GM23338 (cell line): Measurements from ENCODE around the gene MEAK7. TPM values are rescaled to one million over a fixed set of nuclear protein-coding genes. Genes with fewer than 3 reads are reported as not detected.

Experiments
- ATAC-seq: fragments of 200-7000 bp; cut with Tn5 transposase; 3 replicates; pipeline ENCODE4 v1.9.1; 2020
- DNase-seq: peaks from one replicate; pipeline ENCODE4 v3.0.0-alpha.2; 2015; ENCODE audit warnings: low spot score
- H2AFZ ChIP-seq: fragments of 200-600 bp; sonication (generic); 2 replicates; pipeline ENCODE4 v1.8.0; 2016; ENCODE audit warnings: antibody characterized with exemption, mild to moderate bottlenecking, moderate library complexity
- H3F3A ChIP-seq: fragments of 200-600 bp; sonication (generic); replicated peaks from 2 replicates; pipeline ENCODE4 v1.8.0; 2017; ENCODE audit warnings: antibody characterized with exemption, mixed run types, low read depth
- H3K27ac ChIP-seq: fragments of 200-600 bp; sonication (generic); 2 replicates; pipeline ENCODE4 v1.6.1; 2016; ENCODE audit warnings: low read depth
- H3K27me3 ChIP-seq: fragments of 200-600 bp; sonication (generic); 2 replicates; pipeline ENCODE4 v1.8.0; 2016; ENCODE audit warnings: mild to moderate bottlenecking, mixed run types, moderate library complexity; ENCODE audit not compliant: insufficient read depth
- H3K36me3 ChIP-seq: fragments of 200-600 bp; sonication (generic); 2 replicates; pipeline ENCODE4 v1.8.0; 2016; ENCODE audit warnings: mild to moderate bottlenecking; ENCODE audit not compliant: insufficient read depth
- H3K4me1 ChIP-seq: fragments of 200-600 bp; sonication (generic); 2 replicates; pipeline ENCODE4 v1.8.0; 2016; ENCODE audit warnings: mild to moderate bottlenecking, moderate library complexity; ENCODE audit not compliant: insufficient read depth
- H3K4me2 ChIP-seq: fragments of 200-600 bp; sonication (generic); 2 replicates; pipeline ENCODE4 v1.7.1; 2017; ENCODE audit warnings: mixed run types
- H3K4me3 ChIP-seq: fragments of 200-600 bp; sonication (generic); 2 replicates; pipeline ENCODE4 v1.6.1; 2016; ENCODE audit warnings: mixed run types
- H3K79me2 ChIP-seq: fragments of 200-600 bp; sonication (generic); replicated peaks from 2 replicates; pipeline ENCODE4 v1.8.0; 2017; ENCODE audit warnings: mild to moderate bottlenecking; ENCODE audit not compliant: insufficient read depth
- H3K9me2 ChIP-seq: fragments of 200-600 bp; sonication (generic); 2 replicates; pipeline ENCODE4 v1.8.0; 2017; ENCODE audit not compliant: insufficient read depth
- H4K20me1 ChIP-seq: fragments of 200-600 bp; sonication (generic); replicated peaks from 2 replicates; pipeline ENCODE4 v1.8.0; 2017; ENCODE audit warnings: mild to moderate bottlenecking; ENCODE audit not compliant: insufficient read depth
- H3K27ac Mint-ChIP-seq: 2 replicates; pipeline ENCODE4 v1.8.0; 2020; ENCODE audit warnings: inconsistent platforms, mild to moderate bottlenecking, moderate library complexity, mixed read lengths
- H3K27me3 Mint-ChIP-seq: 3 replicates; pipeline ENCODE4 v1.8.0; 2022; ENCODE audit warnings: low read depth, mild to moderate bottlenecking, moderate library complexity, mixed read lengths, inconsistent platforms; ENCODE audit not compliant: insufficient read depth, poor library complexity
- H3K36me3 Mint-ChIP-seq: 3 replicates; pipeline ENCODE4 v1.8.0; 2021; ENCODE audit warnings: low read depth, mild to moderate bottlenecking, inconsistent platforms, moderate library complexity, mixed read lengths
- H3K4me1 Mint-ChIP-seq: 3 replicates; pipeline ENCODE4 v1.8.0; 2020; ENCODE audit warnings: mild to moderate bottlenecking, inconsistent platforms, mixed read lengths
- H3K4me3 Mint-ChIP-seq: 3 replicates; pipeline ENCODE4 v1.8.0; 2021; ENCODE audit warnings: moderate library complexity, mild to moderate bottlenecking, inconsistent platforms, mixed read lengths
- H3K9me3 Mint-ChIP-seq: 3 replicates; pipeline ENCODE4 v1.8.0; 2020; ENCODE audit warnings: moderate library complexity, mild to moderate bottlenecking, inconsistent platforms, mixed read lengths
- CREB1 ChIP-seq: fragments of 250-450 bp; sonication (Bioruptor Pico); IDR thresholded peaks from 2 replicates; pipeline ENCODE4 v1.5.0; 2020; ENCODE audit warnings: low read depth, mild to moderate bottlenecking, moderate library complexity
- CTCF ChIP-seq, 2 experiments: fragments of 200-600 bp in 1 of 2; sonication (generic) in 1 of 2; conservative IDR thresholded peaks; 2 replicates each; pipeline versions ENCODE4 v1.5.1 to v1.6.1; 2016 to 2017; ENCODE audit warnings: antibody characterized with exemption in 2 of 2, low read depth in 2 of 2, mild to moderate bottlenecking in 2 of 2, moderate library complexity in 1 of 2
- EZH2 ChIP-seq: fragments of 200-600 bp; sonication (generic); IDR thresholded peaks from one replicate; pipeline ENCODE4 v1.8.0; 2017; ENCODE audit warnings: antibody characterized with exemption, mild to moderate bottlenecking, low read depth; ENCODE audit not compliant: unreplicated experiment
- JUNB ChIP-seq: IDR thresholded peaks from one replicate; pipeline ENCODE4 v1.6.1; 2016; ENCODE audit warnings: antibody characterized with exemption; ENCODE audit not compliant: unreplicated experiment
- NANOG ChIP-seq: IDR thresholded peaks from 2 replicates; pipeline ENCODE4 v1.6.1; 2016; ENCODE audit warnings: antibody characterized with exemption, borderline replicate concordance
- ZNF114 ChIP-seq: fragments of 250-450 bp; sonication (Bioruptor Pico); IDR thresholded peaks from 2 replicates; pipeline ENCODE4 v1.5.0; 2020; ENCODE audit warnings: mild to moderate bottlenecking, moderate library complexity
- ZNF331 ChIP-seq: fragments of 250-450 bp; sonication (Bioruptor Pico); IDR thresholded peaks from 2 replicates; pipeline ENCODE4 v1.5.0; 2020; ENCODE audit warnings: low read depth, mild to moderate bottlenecking, moderate library complexity
- ZNF462 ChIP-seq: fragments of 250-450 bp; sonication (Bioruptor Pico); IDR thresholded peaks from 2 replicates; pipeline ENCODE4 v1.5.0; 2020; ENCODE audit warnings: mild to moderate bottlenecking, moderate library complexity
- polyA plus RNA-seq: library from polyadenylated mRNA; unstranded; fragments of >200 nt; fragmentation: Nextera tagmentation; extraction: Ambion mirVana; gene quantifications from 2 replicates; pipeline ENCODE4 v1.2.1, GENCODE V29; 2016
- total RNA-seq: library from RNA; depleted of rRNA; stranded (reverse); fragments of >200 nt; shearing (Covaris generic); gene quantifications from 2 replicates; pipeline ENCODE4 v1.2.3, GENCODE V29; 2014

MEAK7 gene
- total and polyA plus RNA-seq, 2 experiments from 2014 or later = 7.5 to 17.2 TPM

GRCh38 chr16:84484579-84485254 is 19.7 kb downstream of the MEAK7 start:
- Mint-ChIP-seq H3K4me1 (no peaks in the 10 kb centered on the region), H3K27me3 (peaks cover 7% of the 10 kb centered on the region), H3K36me3 (peaks cover 14% of the 10 kb centered on the region; the same call in 2 of the 3 replicates), H3K4me3 (no peak overlapping the region), H3K27ac (no peak overlapping the region), H3K9me3 (no peaks in the 10 kb centered on the region)
- Histone ChIP-seq H3K4me3 (no peak overlapping the region), H3F3A (no peaks in the 10 kb centered on the region), H3K27me3 (no peaks in the 10 kb centered on the region), H3K36me3 (no peaks in the 10 kb centered on the region), H3K4me2 (no peak overlapping the region), H4K20me1 (no peaks in the 10 kb centered on the region; the same call in 1 of the 2 replicates), H3K27ac (no peak overlapping the region), H2AFZ (no peak overlapping the region), H3K4me1 (no peaks in the 10 kb centered on the region), H3K79me2 (no peaks in the 10 kb centered on the region), H3K9me2 (no peaks in the 10 kb centered on the region)
- peak; percentile 78 for ATAC-seq
- peak; percentile 76 for DNase-seq
- TF ChIP-seq ZNF331 = no peak
- no peak for TF ChIP-seq NANOG
- peak; percentile 85 to 92 for TF ChIP-seq CTCF (conservative IDR thresholded peaks at IDR 0.05; ENCODE audit: low read depth in 2 of 2)

GRCh38 chr16:84483882-84484565 is 20.4 kb downstream of the MEAK7 start:
- Histone ChIP-seq H3K27ac (no peak overlapping the region), H3K4me2 (no peak overlapping the region), H3K36me3 (no peaks in the 10 kb centered on the region), H3K4me1 (no peaks in the 10 kb centered on the region), H2AFZ (no peak overlapping the region), H4K20me1 (no peaks in the 10 kb centered on the region), H3K27me3 (no peaks in the 10 kb centered on the region), H3K4me3 (no peak overlapping the region), H3K79me2 (no peaks in the 10 kb centered on the region), H3K9me2 (no peaks in the 10 kb centered on the region), H3F3A (no peaks in the 10 kb centered on the region)
- H3K27ac Mint-ChIP-seq = no peak overlapping the region
- no peak for ATAC-seq
- no peak overlapping the region for H3K4me3 Mint-ChIP-seq
- H3K36me3 Mint-ChIP-seq = peaks cover 14% of the 10 kb centered on the region; the same call in 2 of the 3 replicates
- peaks cover 7% of the 10 kb centered on the region for H3K27me3 Mint-ChIP-seq
- no peaks in the 10 kb centered on the region for H3K4me1 Mint-ChIP-seq
- DNase-seq = no peak
- no peaks in the 10 kb centered on the region for H3K9me3 Mint-ChIP-seq
- TF ChIP-seq NANOG (no peak), CTCF (conservative IDR thresholded peaks at IDR 0.05; ENCODE audit: low read depth in 2 of 2) (no peak), CREB1 (CRISPR knock-in tag) (no peak), JUNB (no peak), ZNF114 (CRISPR knock-in tag) (no peak), ZNF462 (CRISPR knock-in tag) (no peak), EZH2 (no peak)
